ENCODE measurements around the gene PITRM1.
A peak's percentile ranks its signal among the peaks of the same experiment; 100 is the strongest.

PITRM1 gene

GRCh38 chr10:3197348-3198003 is 24.9 kb upstream of the PITRM1 start:
- TF ChIP-seq, protein P1, sequence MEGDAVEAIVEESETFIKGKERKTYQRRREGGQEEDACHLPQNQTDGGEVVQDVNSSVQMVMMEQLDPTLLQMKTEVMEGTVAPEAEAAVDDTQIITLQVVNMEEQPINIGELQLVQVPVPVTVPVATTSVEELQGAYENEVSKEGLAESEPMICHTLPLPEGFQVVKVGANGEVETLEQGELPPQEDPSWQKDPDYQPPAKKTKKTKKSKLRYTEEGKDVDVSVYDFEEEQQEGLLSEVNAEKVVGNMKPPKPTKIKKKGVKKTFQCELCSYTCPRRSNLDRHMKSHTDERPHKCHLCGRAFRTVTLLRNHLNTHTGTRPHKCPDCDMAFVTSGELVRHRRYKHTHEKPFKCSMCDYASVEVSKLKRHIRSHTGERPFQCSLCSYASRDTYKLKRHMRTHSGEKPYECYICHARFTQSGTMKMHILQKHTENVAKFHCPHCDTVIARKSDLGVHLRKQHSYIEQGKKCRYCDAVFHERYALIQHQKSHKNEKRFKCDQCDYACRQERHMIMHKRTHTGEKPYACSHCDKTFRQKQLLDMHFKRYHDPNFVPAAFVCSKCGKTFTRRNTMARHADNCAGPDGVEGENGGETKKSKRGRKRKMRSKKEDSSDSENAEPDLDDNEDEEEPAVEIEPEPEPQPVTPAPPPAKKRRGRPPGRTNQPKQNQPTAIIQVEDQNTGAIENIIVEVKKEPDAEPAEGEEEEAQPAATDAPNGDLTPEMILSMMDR (IDR thresholded peaks at IDR 0.05; ENCODE audit: insufficient read depth, low read length), result peak; percentile 13
- no peak for TF ChIP-seq POLR2AphosphoS5 (IDR thresholded peaks at IDR 0.05; ENCODE audit: low read depth)
- peak in 1 of 2 experiments; percentile 7 for DNase-seq (ENCODE audit: low read depth in 1 of 2, low spot score in 1 of 2)
- Histone ChIP-seq H3K4me3 (replicated peaks; ENCODE audit: insufficient read depth, low read length) (no peak overlapping the region), H3K27ac (replicated peaks) (no peak overlapping the region), H3K27me3 (ENCODE audit: insufficient read depth, poor library complexity, severe bottlenecking) (no peaks in the 10 kb centered on the region)

GRCh38 chr10:3196958-3197347 is 24.4 kb upstream of the PITRM1 start:
- Histone ChIP-seq H3K27me3 (ENCODE audit: insufficient read depth, poor library complexity, severe bottlenecking) (no peaks in the 10 kb centered on the region), H3K4me3 (replicated peaks; ENCODE audit: insufficient read depth, low read length) (no peak overlapping the region), H3K27ac (replicated peaks) (no peak overlapping the region)
- DNase-seq (ENCODE audit: low read depth in 1 of 2, low spot score in 1 of 2), result no peak
- TF ChIP-seq SPI1 (IDR thresholded peaks at IDR 0.05; ENCODE audit: borderline replicate concordance, low read depth) (no peak), GABPA (IDR thresholded peaks at IDR 0.05; ENCODE audit: low read depth) (no peak), POLR2AphosphoS5 (IDR thresholded peaks at IDR 0.05; ENCODE audit: low read depth) (no peak), REST (IDR thresholded peaks at IDR 0.05; ENCODE audit: insufficient replicate concordance, low read depth) (no peak)
- TF ChIP-seq, protein P1 (IDR thresholded peaks at IDR 0.05; ENCODE audit: insufficient read depth, low read length), result no peak

GRCh38 chr10:3196482-3196881 is 23.9 kb upstream of the PITRM1 start:
- Histone ChIP-seq H3K27ac (replicated peaks) (no peak overlapping the region), H3K27me3 (ENCODE audit: insufficient read depth, poor library complexity, severe bottlenecking) (no peaks in the 10 kb centered on the region), H3K4me3 (replicated peaks; ENCODE audit: insufficient read depth, low read length) (no peak overlapping the region)
- DNase-seq (ENCODE audit: low read depth in 1 of 2, low spot score in 1 of 2), result no peak
- TF ChIP-seq SPI1 (IDR thresholded peaks at IDR 0.05; ENCODE audit: borderline replicate concordance, low read depth), result no peak
- no peak for TF ChIP-seq GABPA (IDR thresholded peaks at IDR 0.05; ENCODE audit: low read depth)
- TF ChIP-seq, protein P1 (IDR thresholded peaks at IDR 0.05; ENCODE audit: insufficient read depth, low read length), result no peak
- TF ChIP-seq POLR2AphosphoS5 (IDR thresholded peaks at IDR 0.05; ENCODE audit: low read depth), result no peak
- no peak for TF ChIP-seq REST (IDR thresholded peaks at IDR 0.05; ENCODE audit: insufficient replicate concordance, low read depth)

DNA sequence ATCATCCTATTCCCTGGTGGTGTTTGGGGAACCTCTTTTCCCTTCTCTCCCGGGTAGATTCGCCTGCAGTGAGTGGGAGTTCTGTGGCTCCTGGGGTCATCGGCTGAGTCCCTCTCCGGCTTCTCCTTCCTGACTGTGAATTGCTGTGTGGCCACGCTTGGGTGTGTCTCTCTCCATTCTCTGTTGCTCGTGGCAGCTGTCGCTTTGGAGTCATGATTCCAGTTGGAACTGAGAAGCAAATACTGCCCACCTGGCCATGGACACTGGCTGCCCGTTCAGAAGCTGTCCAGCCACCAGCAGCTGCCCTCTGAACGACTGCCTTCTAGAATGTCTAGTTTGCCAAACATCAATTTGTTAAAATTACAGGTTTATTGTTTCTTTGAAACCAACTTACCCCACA is 23.1 kb upstream of the PITRM1 start:
- H3K27me3 ChIP-seq (ENCODE audit: insufficient read depth, poor library complexity, severe bottlenecking), result no peaks in the 10 kb centered on the region
- no peak for DNase-seq (ENCODE audit: low read depth in 1 of 2, low spot score in 1 of 2)
- H3K4me3 ChIP-seq (replicated peaks; ENCODE audit: insufficient read depth, low read length), result no peak overlapping the region
- H3K27ac ChIP-seq (replicated peaks), result no peak overlapping the region
- TF ChIP-seq, protein P1 (IDR thresholded peaks at IDR 0.05; ENCODE audit: insufficient read depth, low read length), result no peak
- no peak for TF ChIP-seq SPI1 (IDR thresholded peaks at IDR 0.05; ENCODE audit: borderline replicate concordance, low read depth)
- no peak for TF ChIP-seq POLR2AphosphoS5 (IDR thresholded peaks at IDR 0.05; ENCODE audit: low read depth)
- TF ChIP-seq REST (IDR thresholded peaks at IDR 0.05; ENCODE audit: insufficient replicate concordance, low read depth), result no peak
- TF ChIP-seq GABPA (IDR thresholded peaks at IDR 0.05; ENCODE audit: low read depth), result no peak
